Head of caudate nucleus (tissue), 42 donors: Measurements from ENCODE around the gene ITGAD.

Source experiments
- DNase-seq, 42 donors: peaks; one replicate each; pipeline versions ENCODE4 v3.0.0 to v3.0.0-alpha.2; 2020 to 2021; ENCODE audit warnings: mixed read lengths in 7 of 42
- intact Hi-C: fragments of 100-400 bp; cut with DNase I; formaldehyde crosslinking; loops from one replicate; pipeline ENCODE4 v1.15.0; 2022

The ITGAD gene

GRCh38 chr16:31451201-31451600, 58.1 kb downstream of the ITGAD start:
- peak in 2 of 42 donors; percentile 3 to 23 for DNase-seq
- intact Hi-C loops, result no loop called here

GRCh38 chr16:31451681-31452351, 58.7 kb downstream of the ITGAD start:
- peak in 24 of 42 donors; percentile 26 to 77 (median 52) for DNase-seq
- intact Hi-C loops, result no loop called here

- peak in 5 of 42 donors; percentile 15 to 36 (median 22) for DNase-seq
- intact Hi-C loops, result no loop called here
Observed at GRCh38 chr16:31452631-31453106, 59.5 kb downstream of the ITGAD start.

- intact Hi-C loops, result no loop called here
- peak in 19 of 42 donors; percentile 24 to 78 (median 51) for DNase-seq
Observed at GRCh38 chr16:31453255-31454204, 60.4 kb downstream of the ITGAD start.

- intact Hi-C loops, result loop anchor here (5.0 kb wide), 1 partner anchor 52 kb away; the partner anchor contains the start of gene RUSF1
- DNase-seq, result peak in 8 of 42 donors; percentile 26 to 61 (median 42)
Observed at GRCh38 chr16:31455601-31456314, 62.6 kb downstream of the ITGAD start.

- intact Hi-C loops, result loop anchor here (5.0 kb wide), 1 partner anchor 50 kb away; the partner anchor contains the start of gene RUSF1
- DNase-seq, result peak in 1 of 42 donors; percentile 9
Observed at GRCh38 chr16:31456988-31457360, 63.8 kb downstream of the ITGAD start.

- intact Hi-C loops, result loop anchor here (5.0 kb wide), 1 partner anchor 49 kb away; the partner anchor contains the start of gene RUSF1
- peak in 18 of 42 donors; percentile 17 to 63 (median 42) for DNase-seq
Observed at GRCh38 chr16:31458073-31458843, 65.1 kb downstream of the ITGAD start.

GRCh38 chr16:31458844-31459686, 65.9 kb downstream of the ITGAD start, which contains the start of gene ARMC5:
Gene ARMC5, plus strand, starts transcription at chr16:31459501. Its CDS starts 24 bp downstream, at chr16:31459525.
- intact Hi-C loops, result loop anchor here (5.0 kb wide), 1 partner anchor 48 kb away; the partner anchor contains the start of gene RUSF1
- DNase-seq, result peak; percentile 96 to 99 (median 98)

GRCh38 chr16:31459687-31460581, 66.8 kb downstream of the ITGAD start:
- DNase-seq, result peak; percentile 99 to 100 (median 100)
- intact Hi-C loops, result loop anchor here (5.0 kb wide), 2 partner anchors 47 to 412 kb away; partner anchors contain the start of genes RUSF1 and ZNF267

GRCh38 chr16:31460582-31461002, 67.5 kb downstream of the ITGAD start:
- intact Hi-C loops, result loop anchor here (5.0 kb wide), 1 partner anchor 412 kb away; the partner anchor contains the start of gene ZNF267
- peak in 3 of 42 donors; percentile 18 to 52 (median 31) for DNase-seq

GRCh38 chr16:31461201-31461920, 68.2 kb downstream of the ITGAD start:
- intact Hi-C loops, result loop anchor here (5.0 kb wide), 1 partner anchor 411 kb away; the partner anchor contains the start of gene ZNF267
- DNase-seq, result peak in 2 of 42 donors; percentile 3 to 19

GRCh38 chr16:31461921-31462804, 69.0 kb downstream of the ITGAD start:
- peak in 2 of 42 donors; percentile 20 to 28 for DNase-seq

GRCh38 chr16:31464348-31464769, 71.2 kb downstream of the ITGAD start:
- DNase-seq, result peak in 1 of 42 donors; percentile 23
- intact Hi-C loops, result loop anchor here (5.0 kb wide), 1 partner anchor 408 kb away; the partner anchor contains the start of gene ZNF267

More at GRCh38 chr16:31461921-31462804, 69.0 kb downstream of the ITGAD start:
- intact Hi-C loops, result loop anchor here (5.0 kb wide), 1 partner anchor 410 kb away; the partner anchor contains the start of gene ZNF267
